ENCODE results near the gene COQ10B.
"Not testable (repeated sequence)": the region's sequence is repeated elsewhere in the genome, so short reads cannot be mapped to it uniquely, and the experiment has no call there.

Gene COQ10B

DNA sequence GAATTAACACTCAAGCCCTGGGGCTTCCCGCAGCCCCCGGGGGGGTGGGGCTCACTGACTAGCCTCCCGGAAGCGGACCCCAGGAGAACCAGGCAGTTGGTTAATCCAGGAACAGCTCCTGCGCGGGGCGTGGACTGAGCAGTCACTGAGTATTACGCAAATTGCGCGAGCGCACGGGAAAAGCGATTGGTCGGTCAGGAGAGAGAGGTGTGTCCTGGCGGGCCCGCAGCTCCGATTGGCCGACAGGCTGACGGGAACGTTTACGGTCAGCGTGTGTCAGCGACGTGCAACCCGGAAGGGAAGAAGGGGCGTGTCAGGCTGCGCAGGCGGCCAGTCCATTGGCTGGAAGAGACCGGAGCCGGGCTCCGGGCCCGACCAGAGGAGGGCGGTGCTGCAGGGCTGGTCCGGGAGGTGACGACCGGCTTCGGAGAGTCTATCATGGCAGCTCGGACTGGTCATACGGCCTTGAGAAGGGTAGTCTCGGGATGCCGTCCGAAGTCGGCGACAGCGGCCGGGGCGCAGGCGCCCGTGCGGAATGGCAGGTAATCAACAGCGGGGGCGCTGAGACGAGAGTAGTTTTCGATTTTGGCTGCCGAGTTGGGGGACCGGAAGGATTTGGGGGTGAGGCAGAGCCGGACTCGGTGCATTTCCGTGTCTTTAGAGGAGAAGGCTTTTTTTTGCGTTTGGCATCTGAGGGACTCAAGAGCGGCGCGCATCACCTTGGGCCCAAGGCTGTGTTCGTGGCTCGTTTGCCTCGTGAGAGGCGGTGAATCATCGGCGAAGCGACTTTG lies at the start of gene COQ10B:
Gene COQ10B, plus strand, starts transcription at position 430 of the 791 bp plus-strand sequence. Its CDS starts 9 bp downstream, at position 439.
- DNase-seq (ENCODE audit: low read depth in 2 of 2, low spot score in 1 of 2) = peak; percentile 92 to 98

DNA sequence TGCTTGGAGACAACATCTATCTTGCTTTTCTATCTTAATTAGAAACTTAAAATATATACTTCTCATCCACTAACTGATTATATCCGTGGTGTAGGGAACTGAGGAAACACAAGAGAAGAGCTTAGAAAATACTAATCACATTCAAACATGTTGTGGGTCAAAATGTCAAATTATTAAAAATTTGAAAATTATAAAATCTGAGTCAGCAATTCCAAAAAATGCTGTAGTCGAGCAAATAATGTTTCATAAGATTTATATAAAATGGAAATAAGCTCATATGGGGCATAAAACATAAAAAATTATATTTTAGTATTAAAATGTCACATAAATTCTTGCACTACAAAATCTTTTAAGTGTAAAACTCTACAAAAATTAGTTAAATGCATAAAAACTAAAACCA lies 47.8 kb upstream of the COQ10B start:
- DNase-seq (ENCODE audit: low read depth in 2 of 2, low spot score in 1 of 2) = no peak

DNA sequence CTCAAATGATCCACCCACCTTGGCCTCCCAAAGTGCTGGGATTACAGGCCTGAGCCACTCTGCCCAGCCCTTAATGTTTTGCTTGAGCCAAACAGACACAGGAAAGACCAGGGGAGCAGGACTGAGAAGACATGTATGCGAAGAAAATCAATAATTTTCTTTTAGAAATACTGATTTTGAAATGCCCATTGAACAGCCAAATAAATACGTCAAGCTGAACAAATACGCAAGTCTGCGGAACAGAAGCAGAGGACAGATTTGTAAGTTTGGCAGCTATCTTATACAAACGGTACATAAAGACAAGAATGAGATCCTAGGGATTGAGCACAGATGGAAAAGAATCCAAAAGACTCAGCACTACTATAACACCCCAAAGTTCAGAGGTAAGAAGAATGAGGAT lies 39.3 kb upstream of the COQ10B start:
- DNase-seq (ENCODE audit: low read depth in 2 of 2, low spot score in 1 of 2) = no peak

GRCh38 chr2:197414515-197414914 lies 38.8 kb upstream of the COQ10B start:
- no peak for DNase-seq (ENCODE audit: low read depth in 2 of 2, low spot score in 1 of 2)

GRCh38 chr2:197416268-197416667 lies 37.1 kb upstream of the COQ10B start:
- DNase-seq (ENCODE audit: low read depth in 2 of 2, low spot score in 1 of 2) = no peak

GRCh38 chr2:197419438-197419837 lies 33.9 kb upstream of the COQ10B start:
- DNase-seq (ENCODE audit: low read depth in 2 of 2, low spot score in 1 of 2) = no peak

GRCh38 chr2:197423307-197423706 lies 30.0 kb upstream of the COQ10B start:
- no peak for DNase-seq (ENCODE audit: low read depth in 2 of 2, low spot score in 1 of 2)

- no peak for DNase-seq (ENCODE audit: low read depth in 2 of 2, low spot score in 1 of 2)
Measured at GRCh38 chr2:197425550-197425949, 27.8 kb upstream of the COQ10B start.

- DNase-seq (ENCODE audit: low read depth in 2 of 2, low spot score in 1 of 2) = no peak
Measured at GRCh38 chr2:197426723-197427603, 26.4 kb upstream of the COQ10B start.

DNA sequence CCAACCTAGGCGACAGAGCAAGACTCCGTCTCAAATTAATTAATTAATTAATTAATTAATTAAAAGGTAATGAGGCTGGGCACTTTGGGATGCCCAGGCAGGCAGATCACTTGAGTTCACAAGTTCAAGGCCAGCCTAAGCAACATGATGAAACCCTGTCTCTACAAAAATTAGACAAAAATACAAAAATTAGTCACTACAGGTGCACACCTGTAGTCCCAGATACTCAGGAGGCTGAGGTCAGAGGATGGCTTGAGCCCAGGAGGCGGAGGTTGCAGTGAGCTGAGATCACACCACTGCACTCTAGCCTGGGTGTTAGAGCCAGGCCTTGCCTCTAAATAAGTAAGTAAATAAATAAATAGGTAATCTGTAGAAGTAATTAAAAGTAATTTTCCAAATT lies 25.4 kb upstream of the COQ10B start:
- no peak for DNase-seq (ENCODE audit: low read depth in 2 of 2, low spot score in 1 of 2)

GRCh38 chr2:197431858-197432257 lies 21.5 kb upstream of the COQ10B start:
- no peak for DNase-seq (ENCODE audit: low read depth in 2 of 2, low spot score in 1 of 2)

DNA sequence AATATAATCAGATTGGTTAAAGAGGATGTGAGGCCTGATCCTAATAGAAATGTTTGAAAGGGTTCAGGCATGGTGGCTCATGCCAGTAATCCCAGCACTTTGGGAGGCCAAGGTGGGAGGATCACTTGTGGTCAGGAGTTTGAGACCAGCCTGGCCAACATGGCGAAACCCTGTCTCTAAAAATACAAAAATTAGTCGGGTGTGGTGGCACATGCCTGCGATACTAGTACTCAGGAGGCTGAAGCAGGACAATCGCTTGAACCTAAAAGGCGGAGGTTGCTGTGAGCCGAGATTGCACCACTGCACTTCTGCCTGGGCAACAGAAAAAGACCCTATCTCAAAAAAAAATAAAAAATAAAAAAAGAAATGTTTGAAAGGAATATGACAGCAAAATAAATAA lies 20.8 kb upstream of the COQ10B start:
- not testable (repeated sequence) for DNase-seq (ENCODE audit: low read depth in 2 of 2, low spot score in 1 of 2)

DNA sequence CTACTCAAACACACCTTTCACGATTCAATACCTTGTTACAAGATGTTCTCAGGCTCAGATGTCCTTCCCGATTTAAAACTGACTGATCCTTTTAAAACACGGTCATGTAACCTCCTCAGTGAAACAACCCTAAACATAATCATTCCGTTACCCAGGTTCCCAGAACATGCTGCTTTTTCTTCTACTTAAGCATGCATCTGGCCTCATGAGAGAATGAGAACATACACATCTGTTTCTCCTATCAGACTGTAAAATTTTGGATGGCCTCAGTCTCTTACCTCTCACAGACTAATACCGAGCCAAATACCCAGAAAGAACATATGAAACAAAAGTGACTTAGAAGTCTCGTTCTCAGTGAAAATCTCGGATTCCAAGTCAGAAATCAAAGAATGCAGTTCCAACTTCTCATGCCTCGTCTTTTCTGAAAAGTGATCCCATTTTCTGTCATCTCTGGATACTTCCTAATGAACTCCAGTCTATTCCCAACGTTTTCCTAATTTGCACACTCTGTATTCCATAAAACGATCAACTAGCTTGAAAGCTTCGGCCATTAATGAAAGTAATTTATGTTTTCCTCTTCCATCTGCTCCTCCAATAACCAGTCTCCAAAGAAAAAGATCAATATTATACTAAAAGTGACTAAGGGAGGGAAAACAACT lies 19.4 kb upstream of the COQ10B start:
- DNase-seq (ENCODE audit: low read depth in 2 of 2, low spot score in 1 of 2) = no peak

DNA sequence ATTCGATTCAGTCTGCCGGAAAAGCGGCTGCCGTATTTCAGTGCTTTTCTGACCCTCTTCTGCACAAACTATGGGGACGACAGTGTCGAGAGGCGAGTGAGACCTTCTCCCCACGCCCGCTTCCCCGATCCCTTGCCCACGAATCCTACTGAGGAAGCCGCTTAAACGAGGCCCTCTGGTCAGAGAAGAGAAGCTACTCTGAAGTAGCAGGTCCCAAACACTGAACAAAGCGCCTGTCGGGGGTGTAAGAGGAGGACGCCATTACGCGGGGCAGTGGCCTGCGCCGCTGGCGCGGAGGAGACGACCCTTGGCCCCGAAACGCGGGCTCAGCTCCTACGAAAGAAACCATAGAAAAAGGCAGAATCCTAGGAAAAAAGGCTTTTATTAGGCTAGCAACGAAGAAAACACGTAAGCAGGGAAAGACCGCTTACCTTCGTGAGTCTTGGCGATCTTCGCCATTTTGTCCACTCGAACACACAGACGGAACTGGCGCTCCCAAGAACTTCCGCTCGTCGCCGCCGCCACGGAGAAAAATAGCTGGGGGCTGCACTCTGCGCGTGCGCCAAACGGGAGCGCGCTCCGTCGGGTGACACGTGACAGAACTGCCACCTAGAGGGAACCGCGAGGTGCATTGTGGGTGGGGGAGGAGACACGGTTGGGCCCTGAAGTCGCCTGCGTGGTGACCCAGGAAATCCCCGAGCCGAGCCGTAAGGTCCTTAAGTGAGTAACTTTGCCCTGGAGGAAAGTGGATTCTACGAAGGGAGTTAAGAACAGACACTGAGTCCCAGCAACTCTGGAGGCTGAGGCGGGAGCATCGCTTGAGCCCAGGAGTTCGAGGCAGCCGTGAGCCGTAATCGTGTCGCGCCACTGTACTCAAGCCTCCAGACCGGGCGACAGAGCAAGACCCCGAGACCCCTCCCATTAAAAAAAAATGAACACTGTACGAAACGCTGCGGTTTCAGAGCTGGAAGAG lies 18.5 kb upstream of the COQ10B start, which contains the start of gene SF3B1:
Gene SF3B1, minus strand, starts transcription at position 488 of the 973 bp plus-strand sequence. Its CDS starts 29 bp downstream, at position 459.
- DNase-seq (ENCODE audit: low read depth in 2 of 2, low spot score in 1 of 2) = peak; percentile 97 to 99

GRCh38 chr2:197435598-197436420 lies 17.5 kb upstream of the COQ10B start:
- DNase-seq (ENCODE audit: low read depth in 2 of 2, low spot score in 1 of 2) = no peak

DNA sequence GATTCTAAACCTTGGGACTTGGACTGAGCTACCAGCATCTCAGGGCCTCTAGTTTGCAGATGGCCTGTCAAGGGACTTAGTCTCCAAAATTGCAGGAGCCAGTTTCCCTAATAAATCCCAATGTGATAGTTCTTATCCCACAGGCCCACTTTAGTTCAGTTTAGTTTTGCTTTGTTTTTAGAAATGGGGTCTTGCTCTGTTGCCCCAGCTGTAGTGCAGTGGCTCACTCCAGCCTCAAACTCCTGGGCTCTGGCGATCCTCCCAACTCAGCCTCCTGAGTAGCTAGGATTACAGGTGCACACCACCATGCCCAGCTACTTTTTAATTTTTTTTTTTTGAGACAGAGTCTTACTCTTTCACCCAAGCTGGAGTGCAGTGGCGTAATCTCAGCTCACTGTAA lies 16.0 kb upstream of the COQ10B start:
- DNase-seq (ENCODE audit: low read depth in 2 of 2, low spot score in 1 of 2) = no peak

- DNase-seq (ENCODE audit: low read depth in 2 of 2, low spot score in 1 of 2) = no peak
Measured at GRCh38 chr2:197442857-197443256, 10.5 kb upstream of the COQ10B start.

DNA sequence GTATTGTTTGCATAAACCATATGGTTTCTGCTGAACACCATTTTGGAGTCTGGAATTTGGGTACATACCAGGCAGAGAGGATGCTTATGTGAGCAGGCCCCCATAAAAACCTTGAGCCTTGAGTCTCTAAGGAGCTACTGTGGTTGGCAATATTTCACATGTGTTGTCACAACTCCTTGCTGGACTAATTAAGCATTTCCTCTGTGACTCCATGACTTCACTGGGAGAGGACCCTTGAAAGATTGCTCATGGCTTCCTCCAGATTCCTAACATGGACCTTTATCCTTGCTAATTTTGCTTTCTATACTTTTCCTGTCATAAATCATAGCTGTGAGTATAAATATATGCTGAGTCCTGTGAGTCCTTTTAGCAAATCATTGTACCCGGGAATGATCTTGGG lies 7.6 kb upstream of the COQ10B start:
- no peak for DNase-seq (ENCODE audit: low read depth in 2 of 2, low spot score in 1 of 2)

DNA sequence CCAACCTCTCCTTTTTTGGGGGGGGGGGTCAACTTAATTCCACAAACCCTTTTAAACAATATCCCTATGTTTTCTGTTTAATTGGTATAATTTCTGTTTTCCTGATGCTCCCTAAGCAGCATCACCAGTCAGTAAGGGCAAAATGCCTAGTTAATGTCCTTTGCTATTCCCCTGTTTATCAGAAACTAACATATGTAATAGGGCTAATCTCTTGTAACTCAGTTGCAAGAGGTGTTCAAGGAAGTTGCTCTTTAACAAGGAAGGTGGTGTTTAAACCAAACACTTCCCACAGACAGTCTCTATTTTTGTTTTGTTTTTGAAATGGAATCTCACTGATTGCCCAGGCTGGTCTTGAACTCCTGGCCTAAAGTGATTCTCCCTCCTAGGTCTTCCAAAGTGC lies 6.5 kb upstream of the COQ10B start:
- no peak for DNase-seq (ENCODE audit: low read depth in 2 of 2, low spot score in 1 of 2)

DNA sequence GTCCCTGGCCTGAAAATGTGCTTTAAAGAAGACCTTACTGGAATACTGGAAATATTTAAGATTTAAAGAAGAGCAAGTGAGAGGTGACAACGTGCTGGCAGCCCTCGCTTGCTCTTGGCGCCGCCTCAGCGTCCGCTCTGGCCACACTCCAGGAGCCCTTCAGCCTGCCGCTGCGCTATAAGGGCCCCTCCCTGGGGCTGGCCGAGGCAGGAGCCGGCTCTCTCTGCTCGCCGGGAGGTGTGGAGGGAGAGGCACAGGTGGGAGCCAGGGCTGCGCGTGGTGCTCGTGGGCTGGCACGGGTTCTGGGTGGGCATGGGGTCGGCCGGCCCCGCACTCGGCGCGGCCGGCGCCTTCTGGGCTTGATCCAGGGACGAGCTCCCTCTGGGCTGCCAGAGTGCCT lies 2.9 kb upstream of the COQ10B start:
- DNase-seq (ENCODE audit: low read depth in 2 of 2, low spot score in 1 of 2) = no peak

All from stimulated activated CD8-positive, alpha-beta memory T cell treated with anti-CD3 and anti-CD28 coated beads, Interleukin-4, amount 100 ng/mL, for 4 hours (primary cell).